Lung microvascular endothelial cell (primary cell): ENCODE measurements around the gene SLC1A5. TPM values are rescaled to one million over a fixed set of nuclear protein-coding genes. Genes with fewer than 3 reads are reported as not detected.
A peak's percentile ranks its signal among the peaks of the same experiment; 100 is the strongest.
"Not testable (repeated sequence)": the region's sequence is repeated elsewhere in the genome, so short reads cannot be mapped to it uniquely, and the experiment has no call there.

Experiments used
- DNase-seq, 2 donors: peaks; one replicate each; pipeline versions ENCODE4 v3.0.0 to v3.0.0-alpha.2; 2010; ENCODE audit warnings: low read depth in 2 of 2
- total RNA-seq: library from RNA; depleted of rRNA; stranded (reverse); fragments of >200 nt; gene quantifications from 2 replicates; pipeline ENCODE4 v1.2.1, GENCODE V29; 2014

Gene SLC1A5
- 19.0 and 34.9 TPM in 2 replicates for total RNA-seq

- peak; percentile 94 to 95 for DNase-seq
Observed at GRCh38 chr19:46788262-46788967, at the start of gene SLC1A5. TSS of gene SLC1A5 (minus strand) at chr19:46788594. CDS start at chr19:46787965, 629 bp downstream.

DNA sequence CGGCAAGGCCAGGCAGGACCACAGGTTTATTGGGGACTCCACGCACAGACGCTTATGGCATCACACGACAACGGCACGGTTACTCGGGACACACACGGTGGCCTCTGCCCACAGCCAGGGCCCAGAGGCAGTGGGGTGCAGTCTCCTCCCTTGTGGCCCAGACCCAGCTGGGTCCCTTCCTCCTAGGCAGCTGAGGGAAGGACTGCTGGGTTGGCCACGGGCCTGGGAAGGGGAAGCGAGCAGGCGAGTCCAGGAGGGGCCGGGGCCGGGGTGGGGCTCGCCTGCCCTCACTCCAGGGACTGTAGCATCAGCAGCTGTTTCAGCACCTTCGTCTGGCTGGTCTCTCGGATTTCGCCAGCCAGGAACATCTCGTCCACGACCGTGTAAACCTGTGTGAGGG is 49.8 kb upstream of the SLC1A5 start:
- no peak for DNase-seq

- no peak for DNase-seq
Observed at GRCh38 chr19:46834984-46835383, 46.6 kb upstream of the SLC1A5 start.

DNA sequence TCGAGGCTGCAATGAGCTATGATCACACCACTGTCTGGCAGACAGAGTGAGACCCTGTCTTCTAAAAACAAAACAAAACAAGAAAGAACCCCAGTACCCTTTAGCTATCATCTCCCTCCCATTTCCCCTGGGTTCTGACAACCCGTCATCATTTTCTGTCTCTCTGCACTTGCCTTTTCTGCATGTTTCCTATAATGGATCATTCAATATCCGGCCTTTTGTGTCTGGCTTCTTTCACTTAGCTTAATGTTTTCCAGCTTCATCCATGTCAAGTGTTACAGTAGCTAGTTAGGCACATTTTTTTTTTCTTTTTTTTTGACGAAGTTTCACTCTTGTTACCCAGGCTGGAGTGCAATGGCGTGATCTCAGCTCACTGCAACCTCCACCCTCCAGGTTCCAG is 45.7 kb upstream of the SLC1A5 start:
- DNase-seq: no peak

DNA sequence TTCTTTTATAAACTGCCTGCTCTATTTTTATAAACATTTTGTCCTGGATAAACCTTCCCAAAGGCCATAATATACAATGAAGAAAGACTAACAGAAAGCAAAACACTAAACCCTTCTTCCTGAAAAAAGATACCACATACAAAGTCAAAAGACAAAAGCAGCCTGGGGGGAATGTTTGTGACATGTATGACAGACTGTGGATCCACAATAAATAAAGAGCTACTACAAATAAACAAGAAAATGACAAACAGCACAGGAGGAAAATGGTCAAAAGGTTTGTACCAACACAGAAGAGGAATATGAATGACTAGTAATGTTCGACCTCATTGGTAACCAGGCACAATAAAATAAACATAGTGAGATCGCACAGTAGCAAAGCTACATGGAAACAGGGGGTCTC is 42.5 kb upstream of the SLC1A5 start:
- DNase-seq: no peak

GRCh38 chr19:46828484-46828883 is 40.1 kb upstream of the SLC1A5 start:
- DNase-seq: no peak

- no peak for DNase-seq
Observed at GRCh38 chr19:46825731-46826055, 37.3 kb upstream of the SLC1A5 start.

- DNase-seq: peak in 1 of 2 donors; percentile 25
Observed at GRCh38 chr19:46824890-46825730, 36.7 kb upstream of the SLC1A5 start.

- DNase-seq: no peak
Observed at GRCh38 chr19:46823049-46823448, 34.7 kb upstream of the SLC1A5 start.

GRCh38 chr19:46822410-46822787 is 34.0 kb upstream of the SLC1A5 start:
- not testable (repeated sequence) for DNase-seq

GRCh38 chr19:46821512-46822409 is 33.4 kb upstream of the SLC1A5 start:
- no peak for DNase-seq

- DNase-seq: peak; percentile 13 to 35
Observed at GRCh38 chr19:46818812-46819211, 30.4 kb upstream of the SLC1A5 start.

GRCh38 chr19:46815833-46816627 is 27.6 kb upstream of the SLC1A5 start:
- DNase-seq: no peak

GRCh38 chr19:46813839-46814358 is 25.5 kb upstream of the SLC1A5 start:
- DNase-seq: peak; percentile 72 to 80

GRCh38 chr19:46812977-46813838 is 24.8 kb upstream of the SLC1A5 start:
- no peak for DNase-seq

DNA sequence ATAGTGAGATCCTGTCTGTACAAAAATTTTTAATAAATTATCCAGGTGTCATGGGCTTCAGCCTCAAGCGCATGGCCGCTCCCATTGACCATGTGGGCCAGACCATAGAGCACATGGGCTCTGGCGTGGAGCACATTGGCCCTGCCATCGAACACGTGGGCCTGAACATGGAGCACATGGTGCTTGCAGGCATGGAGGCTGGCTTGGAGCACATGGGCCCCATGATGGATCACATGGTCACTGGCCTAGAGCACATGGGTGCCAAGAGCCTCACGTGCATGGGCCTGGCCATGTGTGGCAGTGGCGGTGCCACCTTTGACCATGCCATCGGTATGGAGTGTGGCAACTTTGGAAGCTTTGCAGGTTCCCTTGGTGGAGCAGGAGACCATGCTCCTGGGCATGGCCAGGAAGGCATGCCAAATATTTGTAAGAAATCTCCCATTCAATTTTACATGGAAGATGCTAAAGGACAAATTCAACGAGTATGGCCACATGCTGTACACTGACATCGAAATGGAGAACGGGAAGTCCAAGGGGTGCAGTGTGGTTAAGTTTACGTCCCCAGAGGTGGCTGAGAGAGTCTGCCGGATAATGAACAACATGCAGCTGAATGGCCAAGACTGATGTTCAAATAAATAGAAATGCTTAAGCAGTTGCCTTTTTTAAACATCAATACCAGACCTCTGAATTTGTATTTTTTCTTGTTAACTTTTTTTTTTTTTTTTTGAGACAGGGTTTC is 21.3 kb upstream of the SLC1A5 start:
- no peak for DNase-seq

DNA sequence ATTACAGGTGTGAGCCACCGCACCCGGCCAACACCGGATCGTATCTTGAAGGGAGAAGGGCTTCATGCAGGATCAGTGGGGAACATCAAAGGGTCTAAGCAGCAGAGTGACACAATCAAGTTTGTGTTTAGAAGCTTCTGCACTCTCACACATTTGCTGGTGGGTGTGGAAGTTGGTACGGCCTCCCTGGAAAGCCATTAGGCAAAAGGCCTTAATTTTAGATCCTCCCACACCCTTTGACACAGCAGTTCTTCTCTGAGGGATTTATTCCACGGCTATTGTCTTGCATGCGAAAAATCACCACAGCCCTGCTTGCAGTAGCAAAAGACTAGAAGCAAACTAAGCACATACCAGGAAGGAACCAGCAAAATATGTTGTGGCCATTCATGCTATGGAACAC is 18.3 kb upstream of the SLC1A5 start:
- DNase-seq: no peak

GRCh38 chr19:46804432-46804831 is 16.0 kb upstream of the SLC1A5 start:
- DNase-seq: not testable (repeated sequence)

DNA sequence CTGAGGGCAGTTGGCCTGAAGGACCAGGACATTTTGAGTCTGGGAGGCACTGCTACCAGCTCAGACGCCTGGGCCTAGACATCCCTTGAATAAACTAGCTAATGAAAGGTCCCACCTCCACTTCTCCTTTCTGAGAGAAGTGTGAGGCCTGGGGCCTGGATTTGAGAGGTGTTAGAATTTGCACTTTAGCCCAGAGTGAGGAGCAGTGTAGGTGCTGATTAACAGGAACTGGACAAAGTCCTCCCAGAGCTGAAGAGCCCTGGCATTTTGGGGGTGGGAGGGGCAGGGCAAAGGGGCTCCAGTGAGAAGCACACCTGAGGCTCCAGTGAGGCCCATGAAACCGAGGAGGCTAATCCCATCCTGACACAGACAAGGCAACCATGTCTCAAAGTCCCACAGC is 15.2 kb upstream of the SLC1A5 start:
- DNase-seq: no peak
